GM12801 (cell line): ENCODE measurements around the gene GNE.

Experiments
- CTCF ChIP-seq: IDR thresholded peaks from one replicate; pipeline ENCODE4 v1.5.1; 2011; ENCODE audit warnings: control low read depth; ENCODE audit not compliant: insufficient read length; ENCODE audit errors: extremely low read depth

The GNE gene

GRCh38 chr9:36292641-36293040 lies 34.4 kb upstream of the GNE start:
- no peak for TF ChIP-seq CTCF

- no peak for TF ChIP-seq CTCF
These were observed 32.7 kb upstream of the GNE start for GRCh38 chr9:36290996-36291395.

GRCh38 chr9:36289836-36290435 lies 31.7 kb upstream of the GNE start:
- no peak for TF ChIP-seq CTCF

- TF ChIP-seq CTCF: no peak
These were observed 29.8 kb upstream of the GNE start for GRCh38 chr9:36288070-36288469.

DNA sequence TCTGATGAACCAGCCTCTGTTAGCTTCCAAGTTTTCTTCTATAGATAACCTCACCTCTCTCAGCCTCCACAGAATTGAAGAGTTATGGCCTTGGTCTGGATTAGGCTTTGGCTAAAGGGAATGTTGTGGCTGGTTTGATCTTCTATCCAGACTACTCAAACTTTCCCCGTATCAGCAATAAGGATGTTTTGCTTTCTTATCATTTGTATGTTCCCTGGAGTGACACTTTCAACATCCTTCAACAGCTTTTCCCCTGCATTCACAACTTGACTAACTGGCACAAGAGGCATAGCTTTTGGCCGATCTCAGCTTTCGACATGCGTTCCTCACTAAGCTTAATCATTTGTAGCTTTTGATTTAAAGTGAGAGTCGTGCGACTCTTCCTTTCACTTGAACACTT lies 28.1 kb upstream of the GNE start:
- TF ChIP-seq CTCF: no peak

DNA sequence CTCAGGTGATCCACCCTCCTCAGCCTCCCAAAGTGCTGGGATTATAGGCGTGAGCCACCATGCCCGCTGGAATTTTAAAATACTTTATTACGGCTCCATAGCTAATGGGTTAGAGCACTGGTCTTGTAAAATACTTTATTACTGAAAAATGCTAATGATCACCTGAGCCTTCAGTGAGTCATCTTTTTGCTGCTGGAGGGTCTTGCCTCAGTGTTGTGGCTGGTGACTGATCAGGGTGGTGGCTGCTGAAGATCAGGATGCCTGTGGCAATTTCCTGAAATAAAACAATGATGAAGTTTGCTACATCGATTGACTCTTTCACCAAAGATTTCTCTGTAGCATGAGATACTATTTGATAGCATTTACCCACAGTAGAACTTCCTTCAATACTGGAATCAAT lies 26.0 kb upstream of the GNE start:
- no peak for TF ChIP-seq CTCF

DNA sequence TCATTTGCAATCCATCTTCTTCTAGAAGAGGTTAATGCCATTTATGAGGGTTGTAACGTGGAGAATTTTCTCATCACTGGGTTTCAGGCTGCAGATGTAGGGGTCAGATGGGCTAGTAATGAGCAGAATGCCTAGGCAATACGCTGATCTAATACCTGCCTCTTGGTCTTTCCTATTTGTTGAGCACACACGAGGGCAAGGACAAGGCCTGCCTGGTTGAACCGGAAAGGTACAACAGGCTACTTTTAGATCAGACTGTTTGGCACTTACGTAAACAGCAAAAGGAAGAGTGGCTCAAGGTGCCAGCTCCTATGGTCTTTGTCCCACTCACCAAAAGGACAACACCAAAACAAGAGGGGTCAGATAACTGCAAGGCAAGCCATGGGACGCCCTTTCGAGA lies 24.0 kb upstream of the GNE start:
- no peak for TF ChIP-seq CTCF
